Fibroblast of the aortic adventitia (primary cell): ENCODE measurements around the gene PRDM16. TPM values are rescaled to one million over a fixed set of nuclear protein-coding genes. Genes with fewer than 3 reads are reported as not detected.

Source experiments
- DNase-seq: peaks from one replicate; pipeline ENCODE4 v3.0.0-alpha.2; 2010; ENCODE audit warnings: low read depth
- H3K4me3 ChIP-seq: 2 replicates; pipeline ENCODE4 v1.5.1; 2011; ENCODE audit warnings: low read depth, mild to moderate bottlenecking, control low read depth, low read length, moderate library complexity
- CTCF ChIP-seq: IDR thresholded peaks from 2 replicates; pipeline ENCODE4 v1.5.1; 2011; ENCODE audit warnings: mild to moderate bottlenecking, low read length, control low read depth, inconsistent platforms; ENCODE audit not compliant: insufficient read depth
- total RNA-seq: library from RNA; depleted of rRNA; stranded (reverse); fragments of >200 nt; gene quantifications from 2 replicates; pipeline ENCODE4 v1.2.3, GENCODE V29; 2012; ENCODE audit warnings: low replicate concordance

PRDM16 gene
- total RNA-seq, 1 donor, result 11.3 TPM

- DNase-seq, result no peak
- TF ChIP-seq CTCF, result no peak
- H3K4me3 ChIP-seq, result no peak overlapping the region
Observed at GRCh38 chr1:3380469-3380868, 311.5 kb downstream of the PRDM16 start.

- H3K4me3 ChIP-seq, result no peak overlapping the region
- no peak for TF ChIP-seq CTCF
- DNase-seq, result no peak
Observed at GRCh38 chr1:3381901-3382300, 312.9 kb downstream of the PRDM16 start.

- no peak for DNase-seq
- no peak overlapping the region for H3K4me3 ChIP-seq
- TF ChIP-seq CTCF, result no peak
Observed at GRCh38 chr1:3382326-3383057, 313.5 kb downstream of the PRDM16 start.

- H3K4me3 ChIP-seq, result no peak overlapping the region
- DNase-seq, result no peak
- TF ChIP-seq CTCF, result no peak
Observed at GRCh38 chr1:3383679-3384078, 314.7 kb downstream of the PRDM16 start.

GRCh38 chr1:3384407-3384806 lies 315.4 kb downstream of the PRDM16 start:
- no peak overlapping the region for H3K4me3 ChIP-seq
- peak; percentile 40 for DNase-seq
- no peak for TF ChIP-seq CTCF

GRCh38 chr1:3386205-3387002 lies 317.4 kb downstream of the PRDM16 start:
- DNase-seq, result no peak
- no peak overlapping the region for H3K4me3 ChIP-seq
- TF ChIP-seq CTCF, result no peak
